Loucy (cell line): Measurements from ENCODE around the gene KIAA1328.

Source experiments
- H2AFZ ChIP-seq: fragments of 200-600 bp; sonication (generic); 2 replicates; pipeline ENCODE4 v1.6.0; 2016; ENCODE audit warnings: antibody characterized with exemption, mild to moderate bottlenecking, low read length, moderate library complexity
- H3F3A ChIP-seq: fragments of 200-600 bp; 2 replicates; pipeline ENCODE4 v1.6.0; 2016; ENCODE audit warnings: antibody characterized with exemption, low read depth, mild to moderate bottlenecking
- H3K27me3 ChIP-seq: fragments of 200-600 bp; sonication (generic); 2 replicates; pipeline ENCODE4 v1.6.1; 2014; ENCODE audit warnings: low read length, mild to moderate bottlenecking; ENCODE audit not compliant: insufficient read depth, poor library complexity, severe bottlenecking
- H3K36me3 ChIP-seq: fragments of 200-600 bp; sonication (generic); 2 replicates; pipeline ENCODE4 v1.6.1; 2016; ENCODE audit warnings: low read length; ENCODE audit not compliant: insufficient read depth
- H3K4me1 ChIP-seq: fragments of 200-600 bp; sonication (generic); 2 replicates; pipeline ENCODE4 v1.5.1; 2014; ENCODE audit warnings: low read length, mild to moderate bottlenecking; ENCODE audit not compliant: insufficient read depth, poor library complexity, severe bottlenecking
- H3K4me2 ChIP-seq: fragments of 200-600 bp; sonication (generic); 2 replicates; pipeline ENCODE4 v1.6.0; 2014; ENCODE audit warnings: antibody characterized with exemption, low read length, low read depth, mild to moderate bottlenecking; ENCODE audit not compliant: poor library complexity, severe bottlenecking
- H3K4me3 ChIP-seq: fragments of 200-600 bp; sonication (generic); 2 replicates; pipeline ENCODE4 v1.5.1; 2014; ENCODE audit warnings: low read length, mild to moderate bottlenecking, mixed read lengths; ENCODE audit not compliant: poor library complexity, severe bottlenecking
- H3K79me2 ChIP-seq: fragments of 200-600 bp; sonication (generic); 2 replicates; pipeline ENCODE4 v1.6.1; 2014; ENCODE audit warnings: low read length; ENCODE audit not compliant: insufficient read depth
- H3K9ac ChIP-seq: fragments of 200-600 bp; sonication (generic); 2 replicates; pipeline ENCODE4 v1.6.0; 2014; ENCODE audit warnings: mild to moderate bottlenecking, low read depth, low read length, moderate library complexity; ENCODE audit not compliant: poor library complexity, severe bottlenecking
- H3K9me2 ChIP-seq: fragments of 200-600 bp; sonication (generic); replicated peaks from 2 replicates; pipeline ENCODE4 v1.6.1; 2016; ENCODE audit warnings: low read depth, low read length, mixed read lengths
- H3K9me3 ChIP-seq: fragments of 200-600 bp; sonication (generic); 2 replicates; pipeline ENCODE4 v1.6.1; 2014; ENCODE audit warnings: mild to moderate bottlenecking, antibody characterized with exemption, low read length, low read depth; ENCODE audit not compliant: insufficient read depth
- H4K20me1 ChIP-seq: fragments of 200-600 bp; sonication (generic); 2 replicates; pipeline ENCODE4 v1.6.0; 2014; ENCODE audit warnings: antibody characterized with exemption, low read length, mild to moderate bottlenecking; ENCODE audit not compliant: insufficient read depth, poor library complexity, severe bottlenecking
- EZH2phosphoT487 ChIP-seq: fragments of 200-600 bp; IDR thresholded peaks from 2 replicates; pipeline ENCODE4 v1.6.1; 2018; ENCODE audit warnings: antibody characterized with exemption, mild to moderate bottlenecking, moderate library complexity, borderline replicate concordance
- TF ChIP-seq, protein P1 (sequence below): fragments of 200-600 bp; sonication (generic); conservative IDR thresholded peaks from 2 replicates; pipeline ENCODE4 v1.5.1; 2014; ENCODE audit warnings: mild to moderate bottlenecking, antibody characterized with exemption, low read length

The KIAA1328 gene

DNA sequence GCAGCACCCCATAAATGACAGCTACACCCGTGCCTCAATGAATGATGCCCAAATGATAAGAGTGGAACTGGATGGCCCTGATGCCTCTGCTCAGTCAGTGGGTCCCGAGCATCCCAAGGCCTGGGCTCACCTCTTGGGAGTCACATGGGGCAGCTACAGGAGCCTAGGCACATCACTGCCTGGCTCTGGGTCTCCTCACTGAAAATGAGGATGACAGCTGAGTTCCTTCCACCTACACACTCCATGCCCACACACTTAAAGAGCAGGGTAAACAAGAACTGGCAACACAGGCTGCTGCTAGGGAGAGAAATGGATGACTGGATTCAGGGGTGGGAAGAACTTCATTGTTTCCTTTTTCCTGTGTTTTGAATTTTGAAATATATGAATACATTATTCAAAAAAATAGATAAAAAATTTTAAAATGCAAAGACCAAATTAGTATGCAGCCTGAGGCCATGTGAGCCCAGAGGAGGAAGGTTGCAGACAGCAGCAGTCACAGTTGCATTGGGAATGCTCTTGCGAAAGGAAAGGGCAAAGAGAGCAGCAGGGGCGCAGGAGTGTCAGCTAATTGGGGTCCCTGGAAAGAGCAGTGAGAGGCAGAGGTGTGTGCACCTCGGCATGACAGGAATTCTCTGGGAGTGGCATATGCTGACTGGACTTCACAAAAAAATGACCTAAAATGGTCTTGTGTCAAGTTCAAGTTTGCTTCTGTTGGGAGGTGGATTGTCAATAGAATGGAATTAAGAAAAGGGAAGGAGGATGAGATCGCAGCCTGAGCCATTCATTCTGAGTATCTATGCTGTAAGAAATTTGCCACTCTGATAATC, 409.6 kb downstream of the KIAA1328 start:
- no peak overlapping the region for H3K4me2 ChIP-seq
- H3F3A ChIP-seq: no peaks in the 10 kb centered on the region
- H3K27me3 ChIP-seq: no peaks in the 10 kb centered on the region
- H2AFZ ChIP-seq: no peak overlapping the region
- no peaks in the 10 kb centered on the region for H3K9me3 ChIP-seq
- no peaks in the 10 kb centered on the region for H3K9me2 ChIP-seq
- TF ChIP-seq EZH2phosphoT487: no peak
- TF ChIP-seq, protein P1, sequence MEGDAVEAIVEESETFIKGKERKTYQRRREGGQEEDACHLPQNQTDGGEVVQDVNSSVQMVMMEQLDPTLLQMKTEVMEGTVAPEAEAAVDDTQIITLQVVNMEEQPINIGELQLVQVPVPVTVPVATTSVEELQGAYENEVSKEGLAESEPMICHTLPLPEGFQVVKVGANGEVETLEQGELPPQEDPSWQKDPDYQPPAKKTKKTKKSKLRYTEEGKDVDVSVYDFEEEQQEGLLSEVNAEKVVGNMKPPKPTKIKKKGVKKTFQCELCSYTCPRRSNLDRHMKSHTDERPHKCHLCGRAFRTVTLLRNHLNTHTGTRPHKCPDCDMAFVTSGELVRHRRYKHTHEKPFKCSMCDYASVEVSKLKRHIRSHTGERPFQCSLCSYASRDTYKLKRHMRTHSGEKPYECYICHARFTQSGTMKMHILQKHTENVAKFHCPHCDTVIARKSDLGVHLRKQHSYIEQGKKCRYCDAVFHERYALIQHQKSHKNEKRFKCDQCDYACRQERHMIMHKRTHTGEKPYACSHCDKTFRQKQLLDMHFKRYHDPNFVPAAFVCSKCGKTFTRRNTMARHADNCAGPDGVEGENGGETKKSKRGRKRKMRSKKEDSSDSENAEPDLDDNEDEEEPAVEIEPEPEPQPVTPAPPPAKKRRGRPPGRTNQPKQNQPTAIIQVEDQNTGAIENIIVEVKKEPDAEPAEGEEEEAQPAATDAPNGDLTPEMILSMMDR: no peak
- H3K4me1 ChIP-seq: no peaks in the 10 kb centered on the region
- no peaks in the 10 kb centered on the region for H3K79me2 ChIP-seq
- no peaks in the 10 kb centered on the region for H3K36me3 ChIP-seq
- no peak overlapping the region for H3K4me3 ChIP-seq
- no peak overlapping the region for H3K9ac ChIP-seq
- no peaks in the 10 kb centered on the region for H4K20me1 ChIP-seq

DNA sequence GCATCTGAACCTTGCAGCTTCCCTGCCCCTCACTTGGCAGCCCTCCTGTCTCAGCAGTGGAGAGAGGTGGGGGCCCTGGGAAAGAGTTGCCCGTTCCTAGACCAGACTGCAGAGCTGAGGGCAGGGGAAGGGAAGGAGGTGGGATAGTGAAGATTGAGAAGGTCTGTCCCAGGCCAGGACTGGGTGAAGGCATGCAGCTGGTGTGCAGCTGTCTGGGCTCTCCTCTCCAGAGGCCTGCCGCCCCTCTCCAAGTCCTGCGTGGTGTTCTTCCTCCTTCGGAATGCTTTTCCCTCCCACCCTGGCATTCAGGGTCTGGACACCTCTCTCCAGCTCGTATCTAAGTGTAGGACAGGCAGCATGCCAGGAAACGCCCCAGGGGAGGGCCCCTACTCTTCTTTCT, 413.2 kb downstream of the KIAA1328 start:
- H3K27me3 ChIP-seq: no peaks in the 10 kb centered on the region
- no peaks in the 10 kb centered on the region for H3F3A ChIP-seq
- TF ChIP-seq EZH2phosphoT487: no peak
- TF ChIP-seq, protein P1: no peak
- H3K4me3 ChIP-seq: no peak overlapping the region
- H4K20me1 ChIP-seq: no peaks in the 10 kb centered on the region
- H3K4me2 ChIP-seq: no peak overlapping the region
- no peaks in the 10 kb centered on the region for H3K36me3 ChIP-seq
- no peak overlapping the region for H3K9ac ChIP-seq
- no peaks in the 10 kb centered on the region for H3K79me2 ChIP-seq
- no peaks in the 10 kb centered on the region for H3K9me3 ChIP-seq
- no peaks in the 10 kb centered on the region for H3K9me2 ChIP-seq
- no peak overlapping the region for H2AFZ ChIP-seq
- H3K4me1 ChIP-seq: no peaks in the 10 kb centered on the region

DNA sequence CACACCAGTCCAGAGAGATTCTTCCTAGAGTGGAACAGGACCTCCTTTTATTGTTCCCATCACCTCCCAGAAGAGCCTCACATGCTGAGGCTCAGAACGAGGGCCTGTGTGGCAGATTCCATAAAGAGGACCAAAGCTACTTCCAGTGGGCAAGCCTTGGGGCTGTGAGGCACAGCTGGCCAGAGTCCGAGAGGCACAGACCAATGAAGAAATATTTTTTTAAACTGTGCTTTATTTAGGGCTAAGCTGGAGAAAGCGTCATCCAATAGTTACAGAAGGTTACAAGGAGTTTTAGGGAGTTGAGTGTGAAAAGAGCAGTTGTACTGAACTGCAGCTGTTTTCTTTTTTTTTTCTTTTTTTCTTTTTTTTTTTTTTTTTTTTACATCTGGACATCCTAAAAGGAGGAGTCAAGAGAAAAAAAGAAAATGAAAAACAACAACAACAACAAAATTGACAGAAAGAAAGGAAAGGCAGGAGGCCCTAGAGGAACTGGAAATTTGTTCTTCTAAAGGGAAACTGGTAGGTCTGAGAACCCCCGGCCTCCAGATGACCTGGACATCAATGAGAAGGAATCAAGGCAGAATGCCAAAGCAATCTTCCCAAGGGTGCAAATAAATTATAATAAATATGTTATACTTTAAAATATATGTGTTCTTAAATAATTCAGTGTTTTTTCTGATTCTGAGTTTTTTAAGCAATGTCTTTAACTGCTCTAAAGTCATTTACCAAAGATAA, 414.1 kb downstream of the KIAA1328 start:
- no peak overlapping the region for H3K9ac ChIP-seq
- H3K4me3 ChIP-seq: no peak overlapping the region
- H3K4me1 ChIP-seq: no peaks in the 10 kb centered on the region
- no peaks in the 10 kb centered on the region for H3F3A ChIP-seq
- H4K20me1 ChIP-seq: no peaks in the 10 kb centered on the region
- H3K9me3 ChIP-seq: no peaks in the 10 kb centered on the region
- no peaks in the 10 kb centered on the region for H3K79me2 ChIP-seq
- no peaks in the 10 kb centered on the region for H3K9me2 ChIP-seq
- H3K4me2 ChIP-seq: no peak overlapping the region
- no peaks in the 10 kb centered on the region for H3K27me3 ChIP-seq
- H2AFZ ChIP-seq: no peak overlapping the region
- TF ChIP-seq, protein P1: no peak
- TF ChIP-seq EZH2phosphoT487: no peak
- H3K36me3 ChIP-seq: no peaks in the 10 kb centered on the region
